ENCODE measurements around the gene TFAP2E.

TFAP2E gene

GRCh38 chr1:35565742-35566133 lies 7.4 kb upstream of the TFAP2E start:
- no peak for DNase-seq
- Histone ChIP-seq H3K36me3 (peaks cover 6% of the 10 kb centered on the region), H3K27me3 (no peaks in the 10 kb centered on the region), H3K4me1 (no peaks in the 10 kb centered on the region), H3K4me3 (ENCODE audit: low read depth, low read length) (no peak overlapping the region), H3K9me3 (no peaks in the 10 kb centered on the region)
- TF ChIP-seq CTCF (IDR thresholded peaks at IDR 0.05; ENCODE audit: low read depth, low read length): no peak

GRCh38 chr1:35567947-35568558 lies 5.1 kb upstream of the TFAP2E start:
- no peaks in the 10 kb centered on the region for H3K27me3 ChIP-seq
- no peaks in the 10 kb centered on the region for H3K4me1 ChIP-seq
- TF ChIP-seq CTCF (IDR thresholded peaks at IDR 0.05; ENCODE audit: low read depth, low read length): no peak
- H3K9me3 ChIP-seq: no peaks in the 10 kb centered on the region
- no peak overlapping the region for H3K4me3 ChIP-seq (ENCODE audit: low read depth, low read length)
- H3K36me3 ChIP-seq: peaks cover 3% of the 10 kb centered on the region; the same call in 1 of the 2 replicates
- no peak for DNase-seq

- Histone ChIP-seq H3K9me3 (no peaks in the 10 kb centered on the region), H3K27me3 (no peaks in the 10 kb centered on the region), H3K4me3 (ENCODE audit: low read depth, low read length) (no peak overlapping the region), H3K4me1 (no peaks in the 10 kb centered on the region), H3K36me3 (peaks cover 3% of the 10 kb centered on the region; the same call in 1 of the 2 replicates)
- peak; percentile 63 for DNase-seq
- TF ChIP-seq CTCF (IDR thresholded peaks at IDR 0.05; ENCODE audit: low read depth, low read length): peak; percentile 78
Observed at GRCh38 chr1:35568975-35569395, 4.1 kb upstream of the TFAP2E start.

GRCh38 chr1:35569936-35570335 lies 3.2 kb upstream of the TFAP2E start:
- no peak for DNase-seq
- H3K4me1 ChIP-seq: no peaks in the 10 kb centered on the region
- TF ChIP-seq CTCF (IDR thresholded peaks at IDR 0.05; ENCODE audit: low read depth, low read length): no peak

GRCh38 chr1:35570589-35571137 lies 2.5 kb upstream of the TFAP2E start:
- Histone ChIP-seq H3K9me3 (no peaks in the 10 kb centered on the region), H3K4me3 (ENCODE audit: low read depth, low read length) (no peak overlapping the region), H3K4me1 (no peaks in the 10 kb centered on the region), H3K27me3 (no peaks in the 10 kb centered on the region), H3K36me3 (no peaks in the 10 kb centered on the region)
- DNase-seq: no peak
- no peak for TF ChIP-seq CTCF (IDR thresholded peaks at IDR 0.05; ENCODE audit: low read depth, low read length)

More at GRCh38 chr1:35569936-35570335, 3.2 kb upstream of the TFAP2E start:
- no peaks in the 10 kb centered on the region for H3K9me3 ChIP-seq
- no peak overlapping the region for H3K4me3 ChIP-seq (ENCODE audit: low read depth, low read length)
- no peaks in the 10 kb centered on the region for H3K27me3 ChIP-seq
- no peaks in the 10 kb centered on the region for H3K36me3 ChIP-seq

- Histone ChIP-seq H3K36me3 (no peaks in the 10 kb centered on the region), H3K9me3 (no peaks in the 10 kb centered on the region), H3K27me3 (no peaks in the 10 kb centered on the region), H3K4me1 (no peaks in the 10 kb centered on the region), H3K4me3 (ENCODE audit: low read depth, low read length) (no peak overlapping the region)
- DNase-seq: no peak
- no peak for TF ChIP-seq CTCF (IDR thresholded peaks at IDR 0.05; ENCODE audit: low read depth, low read length)
Observed at GRCh38 chr1:35571263-35571662, 1.9 kb upstream of the TFAP2E start.

All from BE2C (cell line).